GM12872 (cell line): ENCODE data around the gene FITM1.

Experiments
- TF ChIP-seq, protein P1 (sequence below): IDR thresholded peaks from 3 replicates; pipeline ENCODE4 v1.5.1; 2011; ENCODE audit warnings: low read depth, mild to moderate bottlenecking, low read length, moderate library complexity; ENCODE audit not compliant: insufficient read depth

Gene FITM1

DNA sequence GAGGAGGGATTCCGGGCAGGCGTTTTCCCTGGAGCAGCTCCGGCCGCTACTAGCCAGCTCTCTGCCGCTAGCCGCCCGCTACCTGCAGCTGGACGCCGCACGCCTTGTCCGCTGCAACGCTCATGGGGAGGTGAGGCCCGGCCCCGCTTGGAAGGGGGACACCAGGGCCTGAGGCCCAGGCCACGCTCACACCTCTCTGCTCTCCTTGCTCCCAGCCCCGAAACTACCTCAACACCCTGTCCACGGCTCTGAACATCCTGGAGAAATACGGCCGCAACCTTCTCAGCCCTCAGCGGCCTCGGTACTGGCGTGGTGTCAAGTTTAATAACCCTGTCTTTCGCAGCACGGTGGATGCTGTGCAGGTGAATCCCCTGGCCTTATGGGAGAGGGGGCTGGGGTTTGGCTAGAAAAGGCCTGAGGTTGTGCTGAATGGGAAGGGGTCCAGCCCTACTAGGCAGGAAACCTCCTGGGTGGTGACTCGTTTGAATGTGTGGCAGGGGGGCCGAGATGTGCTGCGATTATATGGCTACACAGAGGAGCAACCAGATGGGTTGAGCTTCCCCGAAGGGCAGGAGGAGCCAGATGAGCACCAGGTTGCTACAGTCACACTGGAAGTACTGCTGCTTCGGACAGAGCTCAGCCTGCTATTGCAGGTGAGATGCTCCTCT is 17.4 kb downstream of the FITM1 start:
- TF ChIP-seq, protein P1, sequence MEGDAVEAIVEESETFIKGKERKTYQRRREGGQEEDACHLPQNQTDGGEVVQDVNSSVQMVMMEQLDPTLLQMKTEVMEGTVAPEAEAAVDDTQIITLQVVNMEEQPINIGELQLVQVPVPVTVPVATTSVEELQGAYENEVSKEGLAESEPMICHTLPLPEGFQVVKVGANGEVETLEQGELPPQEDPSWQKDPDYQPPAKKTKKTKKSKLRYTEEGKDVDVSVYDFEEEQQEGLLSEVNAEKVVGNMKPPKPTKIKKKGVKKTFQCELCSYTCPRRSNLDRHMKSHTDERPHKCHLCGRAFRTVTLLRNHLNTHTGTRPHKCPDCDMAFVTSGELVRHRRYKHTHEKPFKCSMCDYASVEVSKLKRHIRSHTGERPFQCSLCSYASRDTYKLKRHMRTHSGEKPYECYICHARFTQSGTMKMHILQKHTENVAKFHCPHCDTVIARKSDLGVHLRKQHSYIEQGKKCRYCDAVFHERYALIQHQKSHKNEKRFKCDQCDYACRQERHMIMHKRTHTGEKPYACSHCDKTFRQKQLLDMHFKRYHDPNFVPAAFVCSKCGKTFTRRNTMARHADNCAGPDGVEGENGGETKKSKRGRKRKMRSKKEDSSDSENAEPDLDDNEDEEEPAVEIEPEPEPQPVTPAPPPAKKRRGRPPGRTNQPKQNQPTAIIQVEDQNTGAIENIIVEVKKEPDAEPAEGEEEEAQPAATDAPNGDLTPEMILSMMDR = no peak

DNA sequence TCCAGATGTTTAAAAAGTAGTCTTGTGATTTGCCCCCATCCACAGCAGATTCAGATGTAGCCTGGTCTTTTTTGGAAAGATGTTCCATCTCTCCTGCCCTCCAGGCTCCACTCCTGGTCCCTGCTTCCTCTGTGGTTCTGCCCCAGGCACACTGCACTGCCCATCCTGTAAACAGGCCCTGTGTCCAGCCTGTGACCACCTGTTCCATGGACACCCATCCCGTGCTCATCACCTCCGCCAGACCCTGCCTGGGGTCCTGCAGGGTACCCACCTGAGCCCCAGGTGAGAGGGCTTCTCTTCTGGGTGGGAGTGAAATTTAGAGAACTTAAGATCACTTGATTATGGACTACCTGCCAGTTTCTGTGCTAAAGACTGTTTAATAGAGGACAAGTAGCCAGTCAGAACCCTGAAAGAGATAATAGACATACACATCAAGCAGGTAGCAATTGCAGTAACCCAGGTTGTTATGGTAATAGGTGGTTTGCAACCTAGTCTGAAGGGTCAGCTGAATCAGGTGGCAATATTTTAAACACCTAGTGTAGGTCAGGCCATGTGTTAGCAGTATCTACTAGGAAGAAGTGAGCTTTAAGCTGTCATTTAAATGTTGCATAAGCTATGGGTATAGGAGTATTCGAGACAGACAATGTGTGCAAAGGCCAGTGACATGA is 19.0 kb downstream of the FITM1 start:
- TF ChIP-seq, protein P1 = no peak

DNA sequence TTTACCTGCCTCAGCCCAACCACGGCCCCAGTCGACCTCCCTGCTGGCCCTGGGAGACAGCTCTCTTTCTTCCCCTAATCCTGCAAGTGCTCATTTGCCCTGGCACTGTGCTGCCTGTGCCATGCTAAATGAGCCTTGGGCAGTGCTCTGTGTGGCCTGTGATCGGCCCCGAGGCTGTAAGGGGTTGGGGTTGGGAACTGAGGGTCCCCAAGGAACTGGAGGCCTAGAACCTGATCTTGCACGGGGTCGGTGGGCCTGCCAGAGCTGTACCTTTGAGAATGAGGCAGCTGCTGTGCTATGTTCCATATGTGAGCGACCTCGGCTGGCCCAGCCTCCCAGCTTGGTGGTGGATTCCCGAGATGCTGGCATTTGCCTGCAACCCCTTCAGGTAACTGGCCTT is 19.6 kb downstream of the FITM1 start:
- TF ChIP-seq, protein P1 = no peak

DNA sequence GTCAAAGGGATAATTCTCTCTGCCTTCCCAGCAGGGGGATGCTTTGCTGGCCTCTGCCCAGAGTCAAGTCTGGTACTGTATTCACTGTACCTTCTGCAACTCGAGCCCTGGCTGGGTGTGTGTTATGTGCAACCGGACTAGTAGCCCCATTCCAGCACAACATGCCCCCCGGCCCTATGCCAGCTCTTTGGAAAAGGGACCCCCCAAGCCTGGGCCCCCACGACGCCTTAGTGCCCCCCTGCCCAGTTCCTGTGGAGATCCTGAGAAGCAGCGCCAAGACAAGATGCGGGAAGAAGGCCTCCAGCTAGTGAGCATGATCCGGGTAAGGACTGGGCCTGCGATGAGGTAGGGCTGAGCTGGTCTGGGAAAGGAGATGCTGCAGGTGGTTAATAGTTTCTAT is 20.1 kb downstream of the FITM1 start:
- TF ChIP-seq, protein P1 = no peak

DNA sequence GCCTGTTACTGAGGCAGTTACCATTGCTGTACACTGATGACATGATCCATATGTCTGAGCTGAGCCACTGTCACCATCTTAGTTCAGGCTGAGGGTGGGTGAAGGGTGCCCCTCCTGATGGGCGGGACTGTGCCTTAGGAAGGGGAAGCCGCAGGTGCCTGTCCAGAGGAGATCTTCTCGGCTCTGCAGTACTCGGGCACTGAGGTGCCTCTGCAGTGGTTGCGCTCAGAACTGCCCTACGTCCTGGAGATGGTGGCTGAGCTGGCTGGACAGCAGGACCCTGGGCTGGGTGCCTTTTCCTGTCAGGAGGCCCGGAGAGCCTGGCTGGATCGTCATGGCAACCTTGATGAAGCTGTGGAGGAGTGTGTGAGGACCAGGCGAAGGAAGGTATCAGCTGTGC is 20.5 kb downstream of the FITM1 start:
- TF ChIP-seq, protein P1 = no peak

DNA sequence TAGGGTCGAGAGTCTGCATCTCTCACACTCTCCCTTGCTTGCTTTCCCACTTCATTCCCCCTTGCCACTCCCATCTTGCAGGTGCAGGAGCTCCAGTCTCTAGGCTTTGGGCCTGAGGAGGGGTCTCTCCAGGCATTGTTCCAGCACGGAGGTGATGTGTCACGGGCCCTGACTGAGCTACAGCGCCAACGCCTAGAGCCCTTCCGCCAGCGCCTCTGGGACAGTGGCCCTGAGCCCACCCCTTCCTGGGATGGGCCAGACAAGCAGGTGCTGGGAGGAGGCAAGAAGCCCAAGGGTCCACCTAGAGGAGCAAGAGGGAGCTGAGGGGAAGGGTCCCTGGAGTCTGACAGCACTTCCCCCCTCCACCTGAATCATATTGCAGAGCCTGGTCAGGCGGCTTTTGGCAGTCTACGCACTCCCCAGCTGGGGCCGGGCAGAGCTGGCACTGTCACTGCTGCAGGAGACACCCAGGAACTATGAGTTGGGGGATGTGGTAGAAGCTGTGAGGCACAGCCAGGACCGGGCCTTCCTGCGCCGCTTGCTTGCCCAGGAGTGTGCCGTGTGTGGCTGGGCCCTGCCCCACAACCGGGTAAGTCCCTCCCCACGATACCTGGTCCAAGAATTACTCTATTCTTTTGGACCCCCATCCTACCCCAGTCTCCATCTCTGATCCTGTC is 21.1 kb downstream of the FITM1 start:
- TF ChIP-seq, protein P1 = no peak

DNA sequence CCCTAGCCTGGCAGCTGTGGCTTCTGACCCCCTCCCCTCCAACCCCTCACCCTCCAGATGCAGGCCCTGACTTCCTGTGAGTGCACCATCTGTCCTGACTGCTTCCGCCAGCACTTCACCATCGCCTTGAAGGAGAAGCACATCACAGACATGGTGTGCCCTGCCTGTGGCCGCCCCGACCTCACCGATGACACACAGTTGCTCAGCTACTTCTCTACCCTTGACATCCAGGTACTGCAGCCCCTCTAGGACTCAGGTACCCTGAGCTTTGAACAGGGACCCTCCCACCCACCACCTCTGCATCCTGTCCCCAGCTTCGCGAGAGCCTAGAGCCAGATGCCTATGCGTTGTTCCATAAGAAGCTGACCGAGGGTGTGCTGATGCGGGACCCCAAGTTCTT is 24.6 kb downstream of the FITM1 start:
- TF ChIP-seq, protein P1 = no peak
